Stimulated activated CD8-positive, alpha-beta memory T cell treated with anti-CD3 and anti-CD28 coated beads, Interleukin-12 subunit alpha, Interleukin-12 subunit beta, amount 100 ng/mL, for 24 hours (primary cell): ENCODE data around the gene CRIP1.

ENCODE experiments used
- DNase-seq: peaks from one replicate; pipeline ENCODE4 v3.0.0-alpha.2; 2020; ENCODE audit errors: extremely low read depth

CRIP1 gene

GRCh38 chr14:105450864-105451720 lies 35.6 kb upstream of the CRIP1 start:
- DNase-seq: no peak

- DNase-seq: no peak
These were observed 33.7 kb upstream of the CRIP1 start for GRCh38 chr14:105452963-105453362.

GRCh38 chr14:105453847-105454246 lies 32.8 kb upstream of the CRIP1 start:
- DNase-seq: no peak

- no peak for DNase-seq
These were observed 31.5 kb upstream of the CRIP1 start for GRCh38 chr14:105455086-105455640.

- DNase-seq: no peak
These were observed 30.7 kb upstream of the CRIP1 start for GRCh38 chr14:105455766-105456660.

- DNase-seq: no peak
These were observed 29.7 kb upstream of the CRIP1 start for GRCh38 chr14:105456736-105457617.

GRCh38 chr14:105458010-105458409 lies 28.7 kb upstream of the CRIP1 start:
- no peak for DNase-seq

GRCh38 chr14:105458571-105458970 lies 28.1 kb upstream of the CRIP1 start:
- DNase-seq: no peak

GRCh38 chr14:105460116-105460515 lies 26.6 kb upstream of the CRIP1 start:
- no peak for DNase-seq

GRCh38 chr14:105460616-105461015 lies 26.1 kb upstream of the CRIP1 start:
- DNase-seq: no peak

GRCh38 chr14:105461903-105462302 lies 24.8 kb upstream of the CRIP1 start:
- no peak for DNase-seq

- DNase-seq: no peak
These were observed 22.2 kb upstream of the CRIP1 start for GRCh38 chr14:105464501-105464900.

GRCh38 chr14:105465209-105466031 lies 21.3 kb upstream of the CRIP1 start:
- DNase-seq: no peak

- no peak for DNase-seq
These were observed 20.0 kb upstream of the CRIP1 start for GRCh38 chr14:105466531-105467248.

GRCh38 chr14:105467249-105467941 lies 19.3 kb upstream of the CRIP1 start:
- no peak for DNase-seq

GRCh38 chr14:105467942-105468471 lies 18.7 kb upstream of the CRIP1 start:
- DNase-seq: no peak

GRCh38 chr14:105468621-105469241 lies 18.0 kb upstream of the CRIP1 start:
- DNase-seq: no peak
